HepG2 (cell line): ENCODE results near the gene RDH14. TPM values are rescaled to one million over a fixed set of nuclear protein-coding genes. Genes with fewer than 3 reads are reported as not detected.

Source experiments
- AGO2 ChIP-seq: fragments of 200-400 bp; formaldehyde crosslinking; optimal IDR thresholded peaks from 2 replicates; pipeline ENCODE3; 2017; ENCODE audit warnings: mild to moderate bottlenecking, low read depth, low read length, moderate library complexity
- ELF4 ChIP-seq: sonication (generic); formaldehyde crosslinking; IDR thresholded peaks from 2 replicates; pipeline ENCODE4 v1.5.0; 2020; ENCODE audit warnings: missing genetic modification reagents, mild to moderate bottlenecking, moderate library complexity, borderline replicate concordance
- FOXP1 ChIP-seq, 2 experiments: fragments of 450-650 bp in 1 of 2; IDR thresholded peaks; 2 replicates each; pipeline ENCODE4 v1.6.1; 2017 to 2018; ENCODE audit warnings: antibody characterized with exemption in 1 of 2
- MXD1 ChIP-seq: sonication (generic); formaldehyde crosslinking; IDR thresholded peaks from 2 replicates; pipeline ENCODE4 v1.4.0; 2020; ENCODE audit warnings: mild to moderate bottlenecking, missing genetic modification reagents
- NR3C1 ChIP-seq: sonication (generic); formaldehyde crosslinking; IDR thresholded peaks from 2 replicates; pipeline ENCODE4 v1.4.0; 2020; ENCODE audit warnings: missing genetic modification reagents
- RBAK ChIP-seq: sonication (generic); formaldehyde crosslinking; IDR thresholded peaks from 2 replicates; pipeline ENCODE4 v1.5.1; 2020; ENCODE audit warnings: mild to moderate bottlenecking, missing genetic modification reagents
- RCOR2 ChIP-seq: IDR thresholded peaks from 2 replicates; pipeline ENCODE4 v1.6.1; 2016; ENCODE audit warnings: missing biosample characterization, missing genetic modification reagents
- REL ChIP-seq: sonication (generic); formaldehyde crosslinking; conservative IDR thresholded peaks from 2 replicates; pipeline ENCODE4 v1.8.0; 2022; ENCODE audit warnings: mild to moderate bottlenecking, missing genetic modification reagents, moderate library complexity
- RFXANK ChIP-seq: IDR thresholded peaks from 2 replicates; pipeline ENCODE4 v1.6.1; 2016
- TBX2 ChIP-seq: sonication (generic); formaldehyde crosslinking; IDR thresholded peaks from 2 replicates; pipeline ENCODE4 v1.5.0; 2020; ENCODE audit warnings: missing genetic modification reagents, mild to moderate bottlenecking, borderline replicate concordance
- ZFY ChIP-seq: sonication (generic); formaldehyde crosslinking; IDR thresholded peaks from 2 replicates; pipeline ENCODE4 v1.4.0; 2020; ENCODE audit warnings: missing genetic modification reagents
- ZNF225 ChIP-seq: sonication (generic); formaldehyde crosslinking; IDR thresholded peaks from 2 replicates; pipeline ENCODE4 v1.4.0; 2020; ENCODE audit warnings: mild to moderate bottlenecking, missing genetic modification reagents
- ZNF256 ChIP-seq: sonication (generic); formaldehyde crosslinking; conservative IDR thresholded peaks from 2 replicates; pipeline ENCODE4 v1.4.0; 2020; ENCODE audit warnings: missing genetic modification reagents
- ZNF660 ChIP-seq: sonication (generic); formaldehyde crosslinking; IDR thresholded peaks from 2 replicates; pipeline ENCODE4 v1.5.1; 2020; ENCODE audit warnings: mild to moderate bottlenecking, low read depth, missing genetic modification reagents, borderline replicate concordance
- ZXDC ChIP-seq: sonication (generic); formaldehyde crosslinking; IDR thresholded peaks from 2 replicates; pipeline ENCODE4 v1.5.0; 2020; ENCODE audit warnings: mild to moderate bottlenecking, missing genetic modification reagents
- polyA plus RNA-seq, 8 experiments: library from polyadenylated mRNA; depleted of rRNA in 3 of 8; stranded (reverse) in 7 of 8; unstranded in 1 of 8; fragments of >200 nt; fragmentation: Illumina TruSeq in 4 of 8; extraction: Trizol in 4 of 8; gene quantifications; 2 replicates each; pipeline versions ENCODE4 v1.2.1 to v1.2.3, GENCODE V29; 2011 to 2016; ENCODE audit warnings: low read depth in 4 of 8, missing spikeins in 1 of 8, mixed read lengths in 1 of 8; ENCODE audit not compliant: insufficient read depth in 1 of 8
- total RNA-seq, 5 experiments: library from RNA; depleted of rRNA; stranded (reverse); fragments of >200 nt; fragmentation: Illumina TruSeq; extraction: Trizol; gene quantifications; 2 replicates each; pipeline ENCODE4 v1.2.3, GENCODE V29; 2016; ENCODE audit warnings: low read depth in 1 of 5
- TF ChIP-seq, protein P1 (sequence below): IDR thresholded peaks from 2 replicates; pipeline ENCODE4 v1.6.1; 2016; ENCODE audit warnings: missing biosample characterization, missing genetic modification reagents, low read depth
- TF ChIP-seq, protein P2 (sequence below): IDR thresholded peaks from 2 replicates; pipeline ENCODE4 v1.6.1; 2016; ENCODE audit warnings: mild to moderate bottlenecking
- TF ChIP-seq, protein P3 (sequence below): IDR thresholded peaks from 2 replicates; pipeline ENCODE4 v1.6.1; 2016; ENCODE audit warnings: low read depth, borderline replicate concordance
- TF ChIP-seq, protein P4 (sequence below): IDR thresholded peaks from 2 replicates; pipeline ENCODE4 v1.6.1; 2016; ENCODE audit warnings: missing compliant biosample characterization, missing genetic modification reagents, borderline replicate concordance
- TF ChIP-seq, protein P5 (sequence below): sonication (generic); formaldehyde crosslinking; conservative IDR thresholded peaks from 2 replicates; pipeline ENCODE4 v1.8.0; 2022; ENCODE audit warnings: low read depth, missing genetic modification reagents

RDH14 gene
- total and polyA plus RNA-seq, 2 of the 13 experiments (the other 11 are each of a cell fraction or from before 2014, with no cell fraction given), result 27.4 to 39.9 TPM

DNA sequence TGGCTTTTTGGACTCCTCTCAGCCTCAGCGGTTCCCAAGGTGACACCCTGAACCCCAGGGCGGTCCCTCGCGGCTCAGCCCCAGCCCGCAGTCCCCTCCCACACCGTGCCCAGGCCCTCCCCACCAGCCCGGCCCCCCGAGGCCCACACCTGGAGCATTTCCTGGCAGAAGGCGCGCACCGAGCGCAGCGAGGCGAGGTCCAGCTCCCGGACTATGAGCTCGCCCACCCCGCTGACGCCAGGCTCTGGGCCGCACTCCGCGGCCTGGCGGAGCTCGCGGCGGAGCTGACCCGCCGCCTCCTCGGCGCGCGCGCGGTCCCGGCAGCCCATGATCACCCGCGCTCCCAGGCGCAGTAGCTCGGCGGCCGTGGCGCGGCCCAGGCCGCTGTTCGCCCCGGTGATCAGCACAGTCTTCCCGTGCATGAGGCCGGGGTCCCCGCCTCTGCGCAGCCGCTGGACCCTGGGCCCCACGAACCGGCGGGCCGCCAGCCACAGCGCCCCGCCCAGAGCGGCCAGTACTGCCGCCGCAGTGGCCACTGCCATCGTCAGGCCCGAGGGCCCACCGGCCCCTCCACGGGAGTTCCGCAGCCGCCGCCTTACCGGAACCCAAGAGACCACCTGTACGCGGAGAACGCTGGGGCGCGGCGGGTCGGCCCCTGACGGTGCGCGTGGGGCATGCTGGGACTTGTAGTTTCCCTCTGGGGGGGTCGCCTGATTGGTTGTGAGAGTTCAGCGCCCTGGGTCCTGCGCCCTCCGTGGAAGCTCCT is at the start of gene RDH14 (continued):
- TF ChIP-seq, protein P1, sequence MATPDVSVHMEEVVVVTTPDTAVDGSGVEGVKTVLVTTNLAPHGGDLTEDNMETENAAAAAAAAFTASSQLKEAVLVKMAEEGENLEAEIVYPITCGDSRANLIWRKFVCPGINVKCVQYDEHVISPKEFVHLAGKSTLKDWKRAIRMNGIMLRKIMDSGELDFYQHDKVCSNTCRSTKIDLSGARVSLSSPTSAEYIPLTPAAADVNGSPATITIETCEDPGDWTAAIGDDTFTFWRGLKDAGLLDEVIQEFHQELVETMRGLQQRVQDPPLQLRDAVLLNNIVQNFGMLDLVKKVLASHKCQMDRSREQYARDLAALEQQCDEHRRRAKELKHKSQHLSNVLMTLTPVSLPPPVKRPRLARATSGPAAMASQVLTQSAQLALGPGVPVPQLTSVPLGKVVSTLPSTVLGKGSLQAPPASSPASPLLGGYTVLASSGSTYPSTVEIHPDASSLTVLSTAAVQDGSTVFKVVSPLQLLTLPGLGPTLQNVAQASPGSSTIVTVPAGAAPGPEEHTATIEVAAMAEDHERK (CRISPR knock-in tag), result peak; percentile 89
- TF ChIP-seq, protein P2, sequence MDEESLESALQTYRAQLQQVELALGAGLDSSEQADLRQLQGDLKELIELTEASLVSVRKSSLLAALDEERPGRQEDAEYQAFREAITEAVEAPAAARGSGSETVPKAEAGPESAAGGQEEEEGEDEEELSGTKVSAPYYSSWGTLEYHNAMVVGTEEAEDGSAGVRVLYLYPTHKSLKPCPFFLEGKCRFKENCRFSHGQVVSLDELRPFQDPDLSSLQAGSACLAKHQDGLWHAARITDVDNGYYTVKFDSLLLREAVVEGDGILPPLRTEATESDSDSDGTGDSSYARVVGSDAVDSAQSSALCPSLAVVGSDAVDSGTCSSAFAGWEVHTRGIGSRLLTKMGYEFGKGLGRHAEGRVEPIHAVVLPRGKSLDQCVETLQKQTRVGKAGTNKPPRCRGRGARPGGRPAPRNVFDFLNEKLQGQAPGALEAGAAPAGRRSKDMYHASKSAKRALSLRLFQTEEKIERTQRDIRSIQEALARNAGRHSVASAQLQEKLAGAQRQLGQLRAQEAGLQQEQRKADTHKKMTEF (CRISPR knock-in tag), result peak; percentile 93
- peak; percentile 63; the same call in 1 of the 2 replicates for TF ChIP-seq REL (CRISPR knock-in tag)
- TF ChIP-seq ELF4 (CRISPR knock-in tag), result no peak
- TF ChIP-seq AGO2, result peak; percentile 97
- TF ChIP-seq, protein P3, sequence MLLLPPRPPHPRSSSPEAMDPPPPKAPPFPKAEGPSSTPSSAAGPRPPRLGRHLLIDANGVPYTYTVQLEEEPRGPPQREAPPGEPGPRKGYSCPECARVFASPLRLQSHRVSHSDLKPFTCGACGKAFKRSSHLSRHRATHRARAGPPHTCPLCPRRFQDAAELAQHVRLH, result peak; percentile 91; the same call in 1 of the 2 replicates
- no peak for TF ChIP-seq RCOR2
- no peak for TF ChIP-seq RBAK (CRISPR knock-in tag)
- TF ChIP-seq ZNF225 (CRISPR knock-in tag), result no peak
- TF ChIP-seq, protein P4, sequence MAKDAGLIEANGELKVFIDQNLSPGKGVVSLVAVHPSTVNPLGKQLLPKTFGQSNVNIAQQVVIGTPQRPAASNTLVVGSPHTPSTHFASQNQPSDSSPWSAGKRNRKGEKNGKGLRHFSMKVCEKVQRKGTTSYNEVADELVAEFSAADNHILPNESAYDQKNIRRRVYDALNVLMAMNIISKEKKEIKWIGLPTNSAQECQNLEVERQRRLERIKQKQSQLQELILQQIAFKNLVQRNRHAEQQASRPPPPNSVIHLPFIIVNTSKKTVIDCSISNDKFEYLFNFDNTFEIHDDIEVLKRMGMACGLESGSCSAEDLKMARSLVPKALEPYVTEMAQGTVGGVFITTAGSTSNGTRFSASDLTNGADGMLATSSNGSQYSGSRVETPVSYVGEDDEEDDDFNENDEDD, result peak; percentile 50
- peak; percentile 82 for TF ChIP-seq TBX2 (CRISPR knock-in tag)
- TF ChIP-seq ZNF660, result no peak
- TF ChIP-seq ZFY (CRISPR knock-in tag), result peak; percentile 100
- TF ChIP-seq, protein P5, sequence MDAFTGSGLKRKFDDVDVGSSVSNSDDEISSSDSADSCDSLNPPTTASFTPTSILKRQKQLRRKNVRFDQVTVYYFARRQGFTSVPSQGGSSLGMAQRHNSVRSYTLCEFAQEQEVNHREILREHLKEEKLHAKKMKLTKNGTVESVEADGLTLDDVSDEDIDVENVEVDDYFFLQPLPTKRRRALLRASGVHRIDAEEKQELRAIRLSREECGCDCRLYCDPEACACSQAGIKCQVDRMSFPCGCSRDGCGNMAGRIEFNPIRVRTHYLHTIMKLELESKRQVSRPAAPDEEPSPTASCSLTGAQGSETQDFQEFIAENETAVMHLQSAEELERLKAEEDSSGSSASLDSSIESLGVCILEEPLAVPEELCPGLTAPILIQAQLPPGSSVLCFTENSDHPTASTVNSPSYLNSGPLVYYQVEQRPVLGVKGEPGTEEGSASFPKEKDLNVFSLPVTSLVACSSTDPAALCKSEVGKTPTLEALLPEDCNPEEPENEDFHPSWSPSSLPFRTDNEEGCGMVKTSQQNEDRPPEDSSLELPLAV (CRISPR knock-in tag), result 0 out of 2 replicates have a peak, but pooled peaks have one; percentile 60
- TF ChIP-seq RFXANK (CRISPR knock-in tag), result no peak
- TF ChIP-seq FOXP1 (IDR thresholded peaks at IDR 0.05), result no peak
- TF ChIP-seq FOXP1 (CRISPR knock-in tag; IDR thresholded peaks at IDR 0.05), result peak; percentile 23; the same call in 1 of the 2 replicates
- no peak for TF ChIP-seq ZNF256 (CRISPR knock-in tag)
- TF ChIP-seq NR3C1 (CRISPR knock-in tag), result no peak
- peak; percentile 86 for TF ChIP-seq MXD1 (CRISPR knock-in tag)
- no peak for TF ChIP-seq ZXDC
